HG02588 (cell line): ENCODE results near the gene RYR3.

Experiments used
- ATAC-seq: cut with Tn5 transposase; IDR thresholded peaks from one replicate; pipeline ENCODE4 v1.9.1; 2021; ENCODE audit warnings: mild to moderate bottlenecking, moderate library complexity; ENCODE audit not compliant: unreplicated experiment

Gene RYR3

DNA sequence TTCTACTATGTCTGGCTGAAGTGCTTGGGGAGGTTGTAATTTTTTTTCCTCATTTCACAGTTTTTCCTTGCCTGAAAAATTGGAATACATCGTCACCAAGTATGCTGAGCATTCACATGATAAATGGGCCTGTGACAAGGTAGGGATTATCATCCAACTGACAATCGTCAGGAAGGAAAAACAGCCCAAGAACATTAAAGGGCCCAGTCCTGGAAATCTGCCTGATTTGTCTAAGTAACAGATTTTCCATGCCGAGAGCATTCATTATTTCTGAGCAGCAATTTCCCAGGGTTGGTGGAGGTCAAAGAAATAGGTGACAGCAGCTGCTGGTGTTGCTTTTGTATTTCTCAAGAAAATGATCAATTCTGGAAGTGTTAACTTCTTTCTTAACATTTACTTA is 431.5 kb downstream of the RYR3 start:
- no peak for ATAC-seq

DNA sequence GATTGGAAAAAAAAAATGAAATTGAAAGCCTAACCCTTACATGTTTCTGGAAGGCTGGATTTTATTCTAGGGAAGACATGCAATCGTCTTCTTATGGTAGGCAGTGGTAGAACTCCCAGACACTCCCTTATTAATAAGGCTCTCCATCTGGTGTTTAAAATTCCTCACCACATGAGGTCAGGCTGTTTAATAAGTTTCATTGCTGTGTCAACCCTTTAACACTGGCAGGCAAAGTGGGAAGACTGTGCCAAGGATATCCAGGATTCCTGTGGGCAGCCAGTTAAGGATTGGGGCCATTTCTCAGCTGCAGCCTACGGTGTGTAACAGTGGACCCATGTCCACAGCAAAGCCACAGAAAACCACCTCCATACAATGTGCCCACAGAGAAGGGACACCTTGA is 432.0 kb downstream of the RYR3 start:
- no peak for ATAC-seq

DNA sequence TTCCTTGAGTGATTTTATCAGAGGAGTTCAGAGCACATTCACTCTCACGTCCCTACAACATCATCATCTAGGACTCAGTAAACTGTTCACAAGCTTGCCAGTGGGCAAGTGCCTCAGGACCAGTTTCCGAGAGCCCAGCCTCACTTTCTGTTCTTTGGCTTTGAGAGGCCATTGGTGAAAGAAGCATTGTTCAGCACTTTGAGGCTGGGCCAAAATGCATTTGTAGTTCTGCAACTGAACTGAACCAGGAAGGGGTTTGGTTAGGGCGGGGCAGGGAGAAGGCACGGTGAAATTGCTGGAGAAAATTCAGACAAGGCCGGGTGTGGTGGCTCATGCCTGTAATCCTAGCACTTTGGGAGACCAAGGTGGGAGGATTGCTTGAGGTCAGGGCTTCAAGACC is 435.4 kb downstream of the RYR3 start:
- no peak for ATAC-seq

DNA sequence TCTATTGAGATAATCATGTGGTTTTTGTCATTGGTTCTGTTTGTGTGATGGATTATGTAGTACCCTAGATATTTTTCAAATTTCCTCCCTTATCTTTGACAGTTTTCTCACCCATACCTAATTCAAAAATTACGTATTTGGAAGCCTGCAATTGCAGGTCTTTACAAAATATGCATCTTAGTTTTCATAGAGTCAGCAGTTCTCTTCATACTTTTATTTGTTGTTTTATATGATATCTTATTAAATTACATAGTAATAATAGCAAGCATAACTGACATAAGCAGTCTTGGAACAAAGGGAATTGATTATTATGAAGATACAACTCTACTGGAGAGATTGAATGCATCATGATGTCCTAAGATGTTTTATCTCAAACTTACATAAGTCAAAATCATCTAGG is 442.2 kb downstream of the RYR3 start:
- no peak for ATAC-seq

DNA sequence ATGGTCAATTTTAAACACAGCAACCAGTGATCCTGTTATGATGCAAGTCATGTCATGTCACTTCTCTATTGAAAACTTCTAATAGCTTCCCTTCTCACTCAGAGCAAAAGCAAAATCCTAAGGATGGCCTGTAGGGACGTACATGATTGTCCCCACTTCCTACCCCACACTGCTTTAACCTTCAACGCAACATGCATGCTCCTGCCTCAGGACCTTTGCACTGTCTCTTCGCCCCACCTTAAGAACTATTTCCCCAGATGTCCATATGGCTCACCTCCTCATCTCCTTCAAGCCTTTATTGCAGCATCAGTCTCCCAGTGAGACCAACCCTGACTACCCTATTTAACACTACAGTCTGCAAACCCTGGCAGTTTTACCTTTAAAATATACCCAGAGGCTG is 443.5 kb downstream of the RYR3 start:
- ATAC-seq, result no peak

DNA sequence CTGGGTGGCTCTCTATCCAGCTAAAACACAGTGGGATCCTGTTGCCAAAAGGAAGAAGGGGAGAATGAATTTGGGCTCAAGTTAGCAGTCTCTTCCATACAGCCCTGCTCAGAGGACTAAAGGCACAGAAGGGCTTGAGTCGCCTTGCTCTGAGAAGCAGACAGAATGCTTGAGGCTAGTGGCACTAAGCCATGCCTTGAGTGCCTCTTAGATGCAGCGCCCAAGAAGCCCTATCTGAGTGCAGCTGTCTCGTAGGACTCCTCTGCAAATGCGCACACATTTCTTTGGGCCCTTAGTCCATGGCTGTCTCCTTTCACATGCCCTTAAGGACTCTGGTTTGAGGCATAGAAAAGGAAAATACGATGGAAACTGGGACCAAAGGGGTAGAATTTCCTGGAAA is 446.2 kb downstream of the RYR3 start:
- no peak for ATAC-seq

DNA sequence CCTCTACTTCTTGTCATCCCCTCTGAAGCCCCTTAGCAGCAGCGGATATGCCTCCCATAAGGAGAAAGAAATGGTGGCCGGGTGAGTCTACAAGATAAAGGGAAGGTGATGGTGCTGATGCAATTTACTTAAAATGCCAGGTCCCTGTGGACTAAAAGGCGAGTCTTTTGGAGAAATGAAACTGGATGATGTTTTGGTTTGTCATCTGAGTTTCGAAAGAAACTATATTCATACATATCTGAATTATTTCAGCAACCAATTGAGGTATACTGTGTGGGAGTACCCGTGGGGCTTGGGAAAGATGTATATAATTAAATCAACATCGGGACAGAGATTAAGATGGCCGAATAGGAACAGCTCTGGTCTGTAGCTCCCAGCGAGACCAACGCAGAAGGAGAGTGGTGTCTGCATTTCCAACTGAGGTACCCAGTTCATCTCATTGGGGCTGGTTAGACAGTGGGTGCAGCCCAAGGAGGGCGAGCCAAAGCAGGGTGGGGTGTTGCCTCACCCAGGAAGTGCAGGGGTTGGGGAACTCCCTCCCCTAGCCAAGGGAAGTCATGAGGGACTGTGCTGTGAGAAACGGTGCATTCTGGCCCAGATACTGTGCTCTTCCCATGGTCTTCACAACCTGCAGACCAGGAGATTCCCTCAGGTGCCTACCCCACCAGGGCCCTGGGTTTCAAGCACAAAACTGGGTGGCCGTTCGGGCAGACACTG is 446.9 kb downstream of the RYR3 start:
- no peak for ATAC-seq

DNA sequence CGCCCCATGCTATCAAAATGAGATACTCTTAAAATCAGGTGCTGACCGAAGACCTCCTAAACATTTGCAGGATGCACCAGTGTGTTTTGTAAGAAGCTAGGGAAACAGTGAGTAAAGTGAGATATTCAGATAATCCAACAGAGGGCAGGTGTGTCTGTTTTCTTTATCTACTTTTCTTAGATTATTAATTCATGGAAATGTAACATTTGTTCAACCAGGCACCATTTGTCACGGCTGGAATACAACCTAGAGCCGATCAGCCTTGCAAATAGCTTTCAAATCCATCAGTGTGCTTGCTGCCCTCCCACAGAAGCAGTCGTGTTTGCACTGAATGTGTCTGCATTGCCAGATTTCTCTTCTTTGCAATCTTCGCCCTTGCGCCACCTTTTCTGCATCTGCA is 455.6 kb downstream of the RYR3 start:
- no peak for ATAC-seq

DNA sequence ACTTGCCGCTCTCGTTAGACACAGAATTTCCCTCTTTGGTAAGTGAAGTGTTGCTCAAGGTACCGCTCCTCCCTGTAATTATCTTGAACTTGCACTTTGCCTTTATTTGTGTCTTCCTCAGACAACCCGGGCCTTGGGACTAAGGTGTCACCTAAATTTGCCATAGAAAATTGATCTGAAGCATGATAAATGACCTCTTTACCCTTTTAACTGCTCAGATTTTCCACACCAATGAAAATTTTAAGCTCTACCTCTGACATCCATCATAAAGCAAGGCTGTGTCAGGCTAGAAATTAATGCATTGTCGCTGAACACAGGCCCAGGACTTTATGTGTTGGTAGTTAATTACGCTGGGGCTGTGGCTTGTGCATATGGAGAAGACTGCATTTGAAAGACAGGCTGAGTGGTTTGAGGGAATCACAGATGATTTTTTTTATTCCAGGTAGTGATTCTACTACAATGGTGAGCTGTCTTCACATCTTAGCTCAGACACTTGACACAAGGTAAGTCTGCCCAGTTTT is 458.0 kb downstream of the RYR3 start:
- ATAC-seq, result no peak

DNA sequence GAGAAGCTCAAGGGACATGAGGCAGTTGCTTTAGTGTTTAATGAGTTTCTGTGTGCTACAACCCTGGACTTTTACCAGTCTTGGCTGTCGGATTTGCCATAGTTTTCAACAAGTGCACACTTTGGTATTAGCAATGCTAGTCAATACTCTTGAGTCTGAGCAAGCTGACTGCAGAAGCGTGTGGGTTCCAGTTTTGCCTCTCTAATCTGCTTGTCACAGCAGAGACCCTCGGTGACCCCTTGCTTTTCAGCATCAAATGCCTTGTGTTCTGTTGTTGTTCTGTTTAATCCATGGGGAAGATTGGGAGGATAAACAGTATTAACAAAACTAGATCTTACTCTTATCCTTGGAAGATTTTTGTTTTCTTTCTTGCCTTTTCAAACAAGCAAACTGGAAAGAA is 463.2 kb downstream of the RYR3 start:
- no peak for ATAC-seq

DNA sequence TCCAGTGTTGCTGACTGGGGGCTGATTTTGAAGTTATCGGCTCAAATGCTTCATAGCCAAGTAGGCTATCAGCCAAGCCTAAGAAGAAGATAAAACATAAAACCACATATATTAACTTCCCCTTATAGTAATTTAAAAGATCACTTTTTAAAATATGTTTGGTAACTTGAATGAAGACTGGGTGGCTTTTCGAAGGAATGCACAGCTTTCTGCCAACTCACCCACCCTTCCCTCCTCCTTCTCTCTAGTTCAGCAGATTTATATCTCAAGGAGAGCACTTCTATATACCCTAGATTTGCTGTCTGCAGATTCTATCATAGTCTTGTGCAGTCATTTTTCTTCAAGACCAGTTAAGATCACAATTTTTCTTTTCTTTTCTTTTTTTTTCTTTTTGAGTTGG is 468.1 kb downstream of the RYR3 start:
- ATAC-seq, result no peak

DNA sequence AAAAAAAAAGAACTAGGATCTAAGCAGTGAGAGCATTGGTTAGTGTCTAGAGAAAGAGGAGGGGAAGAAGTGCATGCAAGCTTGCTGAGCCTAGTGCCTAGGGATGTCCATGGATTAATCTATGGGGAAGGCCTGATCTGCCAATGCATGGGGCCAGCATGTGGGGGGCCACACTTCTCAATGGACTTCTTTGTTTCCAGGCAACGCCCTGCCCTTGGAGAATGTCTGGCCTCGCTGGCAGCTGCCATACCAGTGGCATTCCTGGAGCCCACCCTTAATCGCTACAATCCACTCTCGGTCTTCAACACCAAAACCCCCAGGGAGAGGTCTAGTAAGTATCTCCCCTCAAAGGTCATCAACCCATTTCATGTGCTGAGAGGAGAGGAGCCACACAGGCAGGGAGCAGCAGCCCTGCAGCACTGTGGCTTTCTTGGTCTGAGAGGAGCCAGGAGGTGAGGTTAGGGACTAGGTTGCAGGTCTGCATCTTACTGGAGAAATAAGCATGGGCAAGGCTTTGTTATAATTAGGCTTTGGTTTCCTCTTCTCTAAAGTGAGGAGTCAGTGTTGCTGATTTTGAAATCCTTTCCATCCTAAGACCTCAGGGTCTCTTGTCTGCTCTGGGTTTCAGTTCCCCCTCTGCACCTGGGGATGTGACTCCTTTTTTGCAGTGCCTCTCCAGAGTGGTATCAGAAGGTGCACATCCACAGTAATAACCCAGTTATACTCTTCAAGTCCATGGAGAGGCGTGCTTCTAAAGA is 469.4 kb downstream of the RYR3 start:
- no peak for ATAC-seq

DNA sequence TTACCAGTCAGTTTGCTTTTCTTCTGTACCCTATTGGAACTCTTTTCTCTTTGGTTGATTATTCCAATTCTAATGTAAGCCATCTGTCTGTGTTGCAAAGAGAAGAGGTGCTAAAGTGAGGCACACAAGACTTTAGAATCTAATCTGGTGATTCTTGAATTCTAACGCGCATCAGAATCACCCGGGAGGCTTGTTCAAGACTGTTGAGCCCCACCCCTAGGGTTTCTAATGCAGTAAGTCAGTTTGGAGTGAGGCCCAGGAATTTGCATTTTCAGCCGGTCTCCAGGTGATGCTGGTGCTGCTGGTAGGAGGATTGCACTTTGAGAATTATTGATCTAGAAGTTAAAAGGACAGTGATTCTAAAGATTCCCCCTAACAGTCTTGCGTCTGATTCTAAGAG is 472.2 kb downstream of the RYR3 start:
- ATAC-seq, result no peak

DNA sequence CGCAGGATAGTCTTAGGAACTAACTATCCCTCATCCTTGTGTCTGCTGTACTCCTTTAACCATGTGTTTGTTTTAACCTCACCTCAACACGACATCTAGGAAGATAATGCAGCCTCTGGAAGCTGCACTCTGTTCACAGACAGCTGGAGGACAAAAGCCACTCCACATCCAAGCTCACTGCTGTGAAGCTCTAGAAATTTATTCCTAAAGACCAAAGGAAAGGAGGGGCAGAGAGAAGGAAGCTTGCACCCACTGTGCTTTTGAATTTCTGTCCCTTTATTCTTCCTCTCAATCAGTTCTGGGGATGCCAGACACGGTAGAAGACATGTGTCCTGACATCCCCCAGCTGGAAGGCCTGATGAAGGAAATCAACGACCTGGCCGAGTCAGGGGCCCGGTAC is 474.6 kb downstream of the RYR3 start:
- no peak for ATAC-seq

DNA sequence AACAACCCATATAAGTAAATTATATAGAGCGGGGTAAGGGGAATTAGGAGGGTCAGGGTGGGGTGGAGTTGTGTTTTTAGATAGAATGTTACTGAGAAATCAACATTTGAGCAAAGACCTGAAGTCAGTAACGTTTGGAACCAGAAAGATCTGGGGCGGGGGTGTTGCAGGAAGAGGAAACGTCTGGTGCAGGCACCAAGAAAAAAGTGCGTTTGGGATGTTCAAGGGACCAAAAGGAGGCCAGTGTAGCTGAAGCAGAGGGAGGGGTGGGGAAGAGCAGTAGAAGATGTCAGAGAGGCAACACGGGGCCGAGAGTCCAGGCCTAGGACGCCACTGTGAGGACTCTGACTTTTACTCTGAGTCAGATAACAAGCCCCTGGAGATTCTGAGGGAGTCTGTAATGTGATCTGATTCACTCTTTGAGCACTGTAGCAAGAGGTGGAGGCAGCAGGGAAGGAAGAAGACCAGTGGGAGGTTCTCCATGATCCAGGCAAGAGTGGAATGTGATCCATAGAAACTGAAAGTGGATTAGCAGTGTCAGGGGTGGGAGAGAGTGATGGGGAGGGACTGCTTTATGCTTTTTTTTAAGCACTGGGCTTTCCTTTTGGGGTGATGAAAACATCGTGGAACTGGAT is 478.3 kb downstream of the RYR3 start:
- ATAC-seq, result no peak

DNA sequence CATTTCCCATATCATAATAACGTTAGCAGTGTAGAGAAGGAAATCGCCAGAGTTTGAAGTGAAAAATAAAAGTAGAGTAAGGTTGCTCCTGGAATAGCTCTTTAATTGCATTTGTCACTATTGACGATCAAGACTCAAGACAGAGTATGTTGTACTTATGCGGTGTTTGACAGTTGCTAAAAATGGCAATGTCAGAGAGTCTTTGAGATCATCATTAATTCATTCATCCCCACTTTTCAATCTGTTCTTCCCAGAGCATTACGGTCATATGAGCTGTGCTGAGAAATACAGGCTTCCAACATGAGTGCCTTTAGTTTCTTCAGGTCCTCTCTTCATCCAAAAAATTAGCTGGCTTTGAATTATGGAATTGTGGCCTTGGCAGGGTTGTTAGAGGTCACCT is 483.7 kb downstream of the RYR3 start:
- no peak for ATAC-seq

DNA sequence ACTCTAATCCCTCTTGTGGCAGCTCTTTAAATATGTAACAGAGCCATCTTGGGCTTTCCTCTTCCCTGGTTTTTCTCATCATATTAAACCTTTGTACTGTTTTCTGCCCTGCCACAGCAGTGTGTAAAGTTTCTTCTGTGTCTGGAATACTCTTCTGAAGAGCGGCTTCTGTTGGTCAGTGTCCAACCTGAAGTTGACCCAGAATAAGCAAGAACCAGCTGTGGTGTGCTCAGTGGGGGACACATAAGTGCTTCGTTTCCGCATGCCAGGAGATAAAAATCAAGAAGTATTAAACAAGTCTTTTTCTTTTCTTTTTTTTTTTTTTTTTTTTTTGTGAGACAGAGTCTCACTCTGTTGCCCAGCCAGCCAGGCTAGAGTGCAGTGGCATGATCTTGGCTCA is 484.3 kb downstream of the RYR3 start:
- ATAC-seq, result no peak

DNA sequence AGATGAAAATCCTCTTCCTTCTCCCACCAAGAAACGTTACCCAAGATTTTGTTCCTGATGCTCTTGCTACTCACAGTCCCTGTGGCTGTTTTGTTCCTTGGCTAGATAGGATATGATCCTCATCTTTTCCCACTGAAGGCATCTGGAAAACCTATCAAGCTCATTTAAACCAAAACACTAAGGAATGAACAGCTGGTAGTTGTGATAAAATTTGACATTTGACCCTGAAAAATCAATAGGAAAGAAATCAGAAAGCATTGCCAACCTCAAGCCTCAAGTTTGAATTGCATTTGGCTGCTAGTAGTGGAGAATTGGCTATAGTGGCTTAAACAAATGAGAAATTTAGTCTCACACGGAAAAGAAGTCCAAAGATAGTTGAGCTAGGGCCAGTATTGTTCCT is 486.9 kb downstream of the RYR3 start:
- ATAC-seq, result no peak

DNA sequence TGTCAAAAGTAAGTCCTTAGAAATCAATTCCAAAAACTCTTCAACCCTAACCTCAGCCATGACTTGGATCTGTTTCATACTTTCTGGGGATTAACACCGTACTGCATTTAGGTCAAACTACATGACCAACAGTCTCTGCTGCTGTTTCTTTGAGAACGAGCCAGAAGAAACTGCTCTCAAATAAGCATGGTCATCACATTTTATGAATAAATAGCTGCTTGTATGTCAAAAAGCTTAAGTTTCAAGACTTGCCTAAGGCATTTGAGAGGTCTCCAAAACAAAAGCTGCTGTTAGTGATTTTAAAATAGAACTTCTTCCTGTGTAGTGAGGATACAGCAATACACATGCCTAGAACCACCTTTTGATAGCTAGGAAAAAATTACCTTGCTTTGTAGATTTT is 491.2 kb downstream of the RYR3 start:
- ATAC-seq, result no peak

DNA sequence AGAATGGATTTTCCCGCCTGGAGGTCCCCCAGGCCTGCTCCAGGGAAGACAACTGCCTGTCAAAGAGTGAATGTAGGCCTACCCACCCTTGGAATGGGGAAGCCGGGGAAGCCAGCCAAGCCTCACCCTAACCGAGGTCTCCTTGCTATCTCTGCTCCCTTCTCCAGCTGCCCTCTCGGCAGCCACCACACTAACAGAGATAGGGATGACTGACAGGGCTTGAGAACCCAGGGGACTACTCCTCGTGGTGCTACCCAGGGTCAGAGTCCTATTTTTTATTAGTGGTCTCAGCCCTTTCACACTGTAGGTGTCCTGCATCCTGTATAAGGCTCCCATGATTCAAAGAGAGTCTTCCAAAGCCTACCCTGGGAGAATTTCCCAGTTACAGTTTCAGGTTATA is 496.9 kb downstream of the RYR3 start:
- ATAC-seq, result no peak

DNA sequence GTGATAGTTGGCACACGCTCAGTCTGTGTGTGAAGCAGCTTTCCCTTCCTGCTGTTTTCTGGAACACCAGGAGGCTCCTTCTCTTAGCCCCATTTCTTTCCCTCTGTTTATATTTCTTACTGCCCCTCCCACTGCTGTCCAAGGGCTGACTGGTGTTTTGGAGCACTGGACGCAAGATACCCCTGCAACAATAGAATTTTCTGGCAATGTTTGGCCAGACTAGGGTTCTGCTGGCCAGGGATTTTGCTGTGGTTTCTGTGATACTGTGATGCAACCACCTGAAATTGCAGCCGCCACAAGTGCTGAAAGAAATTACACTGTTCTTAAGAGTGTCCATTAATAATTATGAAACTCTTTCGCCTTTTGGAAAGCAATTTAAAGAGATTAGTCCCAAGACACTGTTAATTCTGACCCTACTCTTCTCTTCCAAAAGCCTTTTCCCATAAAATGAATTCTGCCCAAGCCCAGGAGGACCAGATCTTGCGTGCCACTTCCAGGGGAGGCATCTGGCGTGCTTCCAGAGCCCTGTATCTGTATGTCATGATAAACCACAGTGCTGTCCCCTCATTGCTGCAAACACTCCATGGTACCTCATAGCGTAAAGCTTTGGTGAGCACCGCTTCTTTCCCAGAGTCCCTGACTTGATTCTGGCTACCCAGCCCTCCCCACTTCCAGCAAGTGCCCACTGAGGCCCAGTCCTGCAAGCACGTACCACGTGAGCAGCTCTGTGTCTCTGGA is 498.1 kb downstream of the RYR3 start:
- no peak for ATAC-seq
